ENCODE results near the gene SV2B. TPM values are rescaled to one million over a fixed set of nuclear protein-coding genes. Genes with fewer than 3 reads are reported as not detected.

Gene SV2B
- total RNA-seq, 2 donors from 2014 or later: 0.04 to 0.13 TPM

GRCh38 chr15:91116113-91117067 is 16.3 kb downstream of the SV2B start:
- Mint-ChIP-seq H3K27ac (no peak overlapping the region), H3K36me3 (ENCODE audit: low read depth) (no peaks in the 10 kb centered on the region), H3K27me3 (peaks cover 21% of the 10 kb centered on the region), H3K9me3 (no peaks in the 10 kb centered on the region), H3K4me3 (no peak overlapping the region), H3K4me1 (no peaks in the 10 kb centered on the region)
- no peak for ATAC-seq (replicated peaks)

- H3K27me3 Mint-ChIP-seq: peaks cover 13% of the 10 kb centered on the region
- no peak for ATAC-seq (replicated peaks)
- H3K36me3 Mint-ChIP-seq (ENCODE audit: low read depth): no peaks in the 10 kb centered on the region
- no peaks in the 10 kb centered on the region for H3K4me1 Mint-ChIP-seq
- H3K4me3 Mint-ChIP-seq: no peak overlapping the region
- no peak overlapping the region for H3K27ac Mint-ChIP-seq
- H3K9me3 Mint-ChIP-seq: no peaks in the 10 kb centered on the region
Measured at GRCh38 chr15:91117375-91117774, 17.3 kb downstream of the SV2B start.

- no peak overlapping the region for H3K27ac Mint-ChIP-seq
- ATAC-seq (replicated peaks): no peak
- H3K4me1 Mint-ChIP-seq: no peaks in the 10 kb centered on the region
- H3K4me3 Mint-ChIP-seq: no peak overlapping the region
- H3K36me3 Mint-ChIP-seq (ENCODE audit: low read depth): no peaks in the 10 kb centered on the region
- H3K27me3 Mint-ChIP-seq: peaks cover 16% of the 10 kb centered on the region
- H3K9me3 Mint-ChIP-seq: no peaks in the 10 kb centered on the region
Measured at GRCh38 chr15:91118817-91119590, 18.9 kb downstream of the SV2B start.

GRCh38 chr15:91122296-91122695 is 22.2 kb downstream of the SV2B start:
- Mint-ChIP-seq H3K36me3 (ENCODE audit: low read depth) (no peaks in the 10 kb centered on the region), H3K4me3 (no peak overlapping the region), H3K27ac (no peak overlapping the region), H3K4me1 (no peaks in the 10 kb centered on the region), H3K27me3 (peaks cover 19% of the 10 kb centered on the region), H3K9me3 (no peaks in the 10 kb centered on the region)
- no peak for ATAC-seq (replicated peaks)

- no peaks in the 10 kb centered on the region for H3K9me3 Mint-ChIP-seq
- no peak overlapping the region for H3K4me3 Mint-ChIP-seq
- H3K4me1 Mint-ChIP-seq: no peaks in the 10 kb centered on the region
- no peak for ATAC-seq (replicated peaks)
- H3K27me3 Mint-ChIP-seq: peaks cover 19% of the 10 kb centered on the region
- no peak overlapping the region for H3K27ac Mint-ChIP-seq
- no peaks in the 10 kb centered on the region for H3K36me3 Mint-ChIP-seq (ENCODE audit: low read depth)
Measured at GRCh38 chr15:91124132-91124531, 24.1 kb downstream of the SV2B start.

- no peak for ATAC-seq (replicated peaks)
- no peaks in the 10 kb centered on the region for H3K36me3 Mint-ChIP-seq (ENCODE audit: low read depth)
- H3K4me1 Mint-ChIP-seq: no peaks in the 10 kb centered on the region
- H3K27ac Mint-ChIP-seq: no peak overlapping the region
- H3K4me3 Mint-ChIP-seq: no peak overlapping the region
- no peaks in the 10 kb centered on the region for H3K9me3 Mint-ChIP-seq
- peaks cover 19% of the 10 kb centered on the region for H3K27me3 Mint-ChIP-seq
Measured at GRCh38 chr15:91125162-91125561, 25.1 kb downstream of the SV2B start.

GRCh38 chr15:91126080-91126479 is 26.0 kb downstream of the SV2B start:
- Mint-ChIP-seq H3K4me1 (no peaks in the 10 kb centered on the region), H3K9me3 (no peaks in the 10 kb centered on the region), H3K36me3 (ENCODE audit: low read depth) (no peaks in the 10 kb centered on the region), H3K27ac (no peak overlapping the region), H3K27me3 (peaks cover 16% of the 10 kb centered on the region), H3K4me3 (no peak overlapping the region)
- no peak for ATAC-seq (replicated peaks)

- H3K9me3 Mint-ChIP-seq: no peaks in the 10 kb centered on the region
- peaks cover 15% of the 10 kb centered on the region for H3K27me3 Mint-ChIP-seq
- H3K36me3 Mint-ChIP-seq (ENCODE audit: low read depth): no peaks in the 10 kb centered on the region
Measured at GRCh38 chr15:91127236-91127955, 27.3 kb downstream of the SV2B start.

GRCh38 chr15:91128016-91128415 is 28.0 kb downstream of the SV2B start:
- H3K4me3 Mint-ChIP-seq: no peak overlapping the region
- no peaks in the 10 kb centered on the region for H3K9me3 Mint-ChIP-seq
- H3K27me3 Mint-ChIP-seq: peaks cover 12% of the 10 kb centered on the region
- ATAC-seq (replicated peaks): no peak
- no peaks in the 10 kb centered on the region for H3K36me3 Mint-ChIP-seq (ENCODE audit: low read depth)
- H3K27ac Mint-ChIP-seq: no peak overlapping the region
- H3K4me1 Mint-ChIP-seq: no peaks in the 10 kb centered on the region

More at GRCh38 chr15:91127236-91127955, 27.3 kb downstream of the SV2B start:
- no peaks in the 10 kb centered on the region for H3K4me1 Mint-ChIP-seq
- no peak for ATAC-seq (replicated peaks)
- no peak overlapping the region for H3K27ac Mint-ChIP-seq
- no peak overlapping the region for H3K4me3 Mint-ChIP-seq

GRCh38 chr15:91129436-91129835 is 29.4 kb downstream of the SV2B start:
- Mint-ChIP-seq H3K9me3 (no peaks in the 10 kb centered on the region), H3K36me3 (ENCODE audit: low read depth) (no peaks in the 10 kb centered on the region), H3K4me1 (no peaks in the 10 kb centered on the region), H3K27me3 (peaks cover 11% of the 10 kb centered on the region), H3K4me3 (no peak overlapping the region), H3K27ac (no peak overlapping the region)
- ATAC-seq (replicated peaks): no peak

GRCh38 chr15:91132079-91132478 is 32.0 kb downstream of the SV2B start:
- Mint-ChIP-seq H3K4me1 (no peaks in the 10 kb centered on the region), H3K27ac (no peak overlapping the region), H3K4me3 (no peak overlapping the region), H3K27me3 (peaks cover 17% of the 10 kb centered on the region), H3K36me3 (ENCODE audit: low read depth) (no peaks in the 10 kb centered on the region), H3K9me3 (no peaks in the 10 kb centered on the region)
- ATAC-seq (replicated peaks): no peak

- Mint-ChIP-seq H3K9me3 (no peaks in the 10 kb centered on the region), H3K36me3 (ENCODE audit: low read depth) (no peaks in the 10 kb centered on the region), H3K4me1 (no peaks in the 10 kb centered on the region), H3K27me3 (peaks cover 23% of the 10 kb centered on the region), H3K4me3 (no peak overlapping the region), H3K27ac (no peak overlapping the region)
- ATAC-seq (replicated peaks): no peak
Measured at GRCh38 chr15:91133511-91133910, 33.5 kb downstream of the SV2B start.

- H3K27me3 Mint-ChIP-seq: peaks cover 30% of the 10 kb centered on the region
- H3K4me1 Mint-ChIP-seq: no peaks in the 10 kb centered on the region
- no peaks in the 10 kb centered on the region for H3K36me3 Mint-ChIP-seq (ENCODE audit: low read depth)
- ATAC-seq (replicated peaks): no peak
- H3K9me3 Mint-ChIP-seq: no peaks in the 10 kb centered on the region
- H3K27ac Mint-ChIP-seq: no peak overlapping the region
- no peak overlapping the region for H3K4me3 Mint-ChIP-seq
Measured at GRCh38 chr15:91135201-91136130, 35.4 kb downstream of the SV2B start.

Measured in activated T-helper 17 cell treated with anti-CD3 and anti-CD28 coated beads, Interleukin-2, amount 50 U/mL, for 72 hours (primary cell).